NCI-H524 (cell line): ENCODE data around the gene SLC8A1.

Source experiments
- DNase-seq, 2 experiments: peaks; one replicate each; lab custom pipeline; 2025; lab: John Stamatoyannopoulos, UW

Gene SLC8A1

GRCh38 chr2:40193670-40194026, 258.2 kb downstream of the SLC8A1 start:
- DNase-seq, result no peak

- DNase-seq, result peak in 1 of 2 experiments; percentile 50
Observed at GRCh38 chr2:40192864-40193669, 258.8 kb downstream of the SLC8A1 start.

- DNase-seq, result no peak
Observed at GRCh38 chr2:40190457-40190856, 261.4 kb downstream of the SLC8A1 start.

- DNase-seq, result no peak
Observed at GRCh38 chr2:40189881-40190280, 262.0 kb downstream of the SLC8A1 start.

- DNase-seq, result no peak
Observed at GRCh38 chr2:40187054-40187453, 264.8 kb downstream of the SLC8A1 start.

GRCh38 chr2:40184551-40184950, 267.3 kb downstream of the SLC8A1 start:
- no peak for DNase-seq

- DNase-seq, result no peak
Observed at GRCh38 chr2:40181855-40182254, 270.0 kb downstream of the SLC8A1 start.

GRCh38 chr2:40179801-40180200, 272.1 kb downstream of the SLC8A1 start:
- no peak for DNase-seq

- DNase-seq, result no peak
Observed at GRCh38 chr2:40178971-40179370, 272.9 kb downstream of the SLC8A1 start.

- no peak for DNase-seq
Observed at GRCh38 chr2:40178171-40178778, 273.6 kb downstream of the SLC8A1 start.

- no peak for DNase-seq
Observed at GRCh38 chr2:40177366-40177765, 274.5 kb downstream of the SLC8A1 start.

- DNase-seq, result no peak
Observed at GRCh38 chr2:40173276-40173675, 278.6 kb downstream of the SLC8A1 start.

- no peak for DNase-seq
Observed at GRCh38 chr2:40169856-40170255, 282.0 kb downstream of the SLC8A1 start.

- DNase-seq, result no peak
Observed at GRCh38 chr2:40169430-40169829, 282.5 kb downstream of the SLC8A1 start.

GRCh38 chr2:40168546-40168945, 283.3 kb downstream of the SLC8A1 start:
- DNase-seq, result no peak

GRCh38 chr2:40168032-40168431, 283.9 kb downstream of the SLC8A1 start:
- DNase-seq, result no peak

GRCh38 chr2:40166006-40166405, 285.9 kb downstream of the SLC8A1 start:
- no peak for DNase-seq

GRCh38 chr2:40165509-40165844, 286.4 kb downstream of the SLC8A1 start:
- no peak for DNase-seq

- DNase-seq, result no peak
Observed at GRCh38 chr2:40164736-40165508, 287.0 kb downstream of the SLC8A1 start.

GRCh38 chr2:40161986-40162385, 289.9 kb downstream of the SLC8A1 start:
- DNase-seq, result no peak

GRCh38 chr2:40160751-40161218, 291.1 kb downstream of the SLC8A1 start:
- DNase-seq, result no peak

GRCh38 chr2:40159333-40159732, 292.6 kb downstream of the SLC8A1 start:
- DNase-seq, result no peak

- no peak for DNase-seq
Observed at GRCh38 chr2:40158781-40159180, 293.1 kb downstream of the SLC8A1 start.
